Hematopoietic multipotent progenitor cell treated with erythropoietin and hydrocortisone succinate and interleukin-3 and kit ligand, for 8 days (in vitro differentiated cells): ENCODE measurements around the gene ESRP2.
A peak's percentile ranks its signal among the peaks of the same experiment; 100 is the strongest.

Experiments used
- DNase-seq: peaks from one replicate; pipeline ENCODE4 v3.0.0-alpha.2; 2015

The ESRP2 gene

DNA sequence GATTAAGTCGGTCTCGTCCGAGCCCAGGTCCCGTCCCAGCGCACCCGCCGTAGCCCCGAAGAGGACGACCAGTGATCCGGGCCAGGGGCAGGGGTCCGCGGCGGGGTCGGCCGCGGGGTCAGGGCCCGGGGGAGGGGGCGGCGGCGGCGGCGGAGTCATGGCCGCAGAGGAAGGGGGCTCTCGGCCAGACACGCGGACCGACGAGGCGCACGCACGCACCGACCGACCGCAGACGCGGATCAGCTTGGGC, at the start of gene ESRP2:
Gene ESRP2 (minus strand): TSS at position 241 of the 250 bp plus-strand sequence. CDS start 82 bp downstream, at position 159.
- DNase-seq: no peak

GRCh38 chr16:68285683-68286082, 49.8 kb upstream of the ESRP2 start:
- DNase-seq: no peak

- no peak for DNase-seq
Observed at GRCh38 chr16:68284847-68285246, 48.9 kb upstream of the ESRP2 start.

DNA sequence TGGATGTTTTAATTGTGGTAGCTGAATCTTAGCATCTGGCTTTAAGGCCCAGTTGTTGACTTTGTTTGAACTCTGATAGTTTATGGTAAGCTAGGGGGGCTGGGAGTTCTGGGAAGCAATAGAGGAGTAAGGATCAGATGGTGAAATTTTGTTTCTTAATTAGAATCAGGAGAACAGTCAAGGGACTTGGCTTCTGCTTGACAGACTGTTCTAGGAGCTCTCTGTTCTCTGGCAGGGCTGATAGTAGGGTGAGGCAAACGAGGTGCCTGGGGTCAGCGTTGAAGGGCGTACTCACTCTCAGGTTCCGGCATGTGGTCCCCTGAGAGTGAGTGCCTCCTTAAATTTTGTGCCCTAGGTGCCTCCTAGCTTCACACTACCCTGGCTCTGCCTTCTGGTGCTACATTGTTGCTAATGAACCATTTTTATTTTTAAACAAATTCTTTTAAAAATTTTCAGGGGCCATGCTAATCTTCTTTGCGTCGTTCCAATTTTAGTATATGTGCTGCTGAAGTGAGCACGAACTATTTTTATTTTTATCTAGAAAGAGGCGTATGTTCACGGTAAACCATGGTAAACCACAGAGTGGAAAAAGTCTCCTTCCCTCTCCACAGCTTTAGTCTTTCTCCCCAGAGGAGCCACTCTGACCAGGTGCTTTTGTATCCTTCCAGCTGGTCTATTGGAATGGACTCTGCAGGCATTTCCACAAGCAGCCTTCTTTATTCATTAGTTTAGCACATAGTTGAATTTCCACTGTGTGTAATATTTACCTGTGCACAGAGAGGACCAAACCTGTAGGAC, 48.1 kb upstream of the ESRP2 start:
- peak; percentile 23 for DNase-seq

DNA sequence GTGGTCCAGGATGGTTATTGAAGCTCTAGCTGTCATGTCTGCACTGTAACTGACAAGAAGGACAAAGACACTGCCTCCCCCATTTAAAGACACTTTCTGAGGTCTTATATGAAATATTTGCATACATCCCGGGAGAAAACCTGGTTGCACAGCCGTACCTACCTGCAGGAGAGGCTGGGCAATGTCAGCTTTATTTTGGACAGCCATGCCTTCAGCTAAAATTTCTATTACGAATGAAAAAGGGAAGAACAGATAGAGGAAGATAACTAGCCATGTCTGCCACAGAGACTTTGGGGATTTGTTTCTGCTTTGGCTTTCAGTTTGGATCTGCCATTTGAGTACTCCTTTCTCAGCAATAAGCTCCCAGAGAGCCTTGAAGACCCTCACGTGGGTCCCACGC, 47.4 kb upstream of the ESRP2 start:
- no peak for DNase-seq

DNA sequence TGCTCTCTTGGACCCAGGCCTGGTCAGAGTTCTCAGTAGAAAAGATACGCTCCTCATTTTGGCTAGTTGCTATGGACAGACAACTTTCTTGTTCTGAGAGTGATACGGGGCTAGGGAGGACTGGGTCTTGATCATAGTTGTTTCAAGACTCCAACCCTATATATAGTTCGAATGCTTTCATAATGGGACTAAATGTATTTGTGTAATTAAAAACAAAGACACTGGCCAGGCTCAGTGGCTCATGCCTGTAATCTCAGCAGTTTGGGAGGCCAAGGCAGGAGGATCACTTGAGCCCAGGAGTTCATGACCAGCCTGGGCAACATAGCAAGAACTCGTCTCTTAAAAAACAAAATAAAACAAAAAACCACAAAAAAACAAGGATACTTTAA, 46.1 kb upstream of the ESRP2 start:
- no peak for DNase-seq

DNA sequence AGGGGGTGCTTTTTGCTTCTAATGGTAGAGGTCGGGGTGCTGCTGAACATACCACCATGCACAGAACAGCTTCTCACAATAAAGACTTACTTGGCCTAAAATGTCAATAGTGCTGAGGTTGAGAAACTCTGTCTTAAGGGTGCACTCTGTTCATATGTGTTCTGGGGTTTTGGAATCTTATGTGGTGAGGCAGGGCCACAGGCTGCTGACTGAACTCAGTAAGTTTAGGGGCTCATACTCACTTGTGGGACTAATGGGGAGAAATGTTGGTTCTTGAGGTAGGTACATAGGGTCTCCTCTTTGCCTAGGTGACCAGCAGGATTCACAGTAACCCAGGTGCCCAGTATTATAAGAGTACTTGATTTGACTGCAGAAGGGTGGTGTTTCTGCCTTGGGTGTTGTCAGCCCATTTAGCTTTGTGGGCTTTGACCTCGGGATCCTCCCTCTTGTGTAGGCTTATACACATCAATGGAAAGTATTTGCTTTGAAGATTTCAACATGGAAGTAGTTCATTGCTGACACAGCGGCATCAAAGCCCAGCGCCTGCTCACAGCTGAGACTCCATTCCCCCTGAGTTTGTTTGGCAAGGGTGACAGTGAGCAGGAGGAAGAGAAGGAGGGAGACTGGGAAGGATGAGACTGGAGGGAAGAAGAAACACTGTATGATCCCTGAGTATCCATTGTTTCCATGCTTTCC, 45.6 kb upstream of the ESRP2 start:
- no peak for DNase-seq

- DNase-seq: no peak
Observed at GRCh38 chr16:68279726-68280558, 44.0 kb upstream of the ESRP2 start.

DNA sequence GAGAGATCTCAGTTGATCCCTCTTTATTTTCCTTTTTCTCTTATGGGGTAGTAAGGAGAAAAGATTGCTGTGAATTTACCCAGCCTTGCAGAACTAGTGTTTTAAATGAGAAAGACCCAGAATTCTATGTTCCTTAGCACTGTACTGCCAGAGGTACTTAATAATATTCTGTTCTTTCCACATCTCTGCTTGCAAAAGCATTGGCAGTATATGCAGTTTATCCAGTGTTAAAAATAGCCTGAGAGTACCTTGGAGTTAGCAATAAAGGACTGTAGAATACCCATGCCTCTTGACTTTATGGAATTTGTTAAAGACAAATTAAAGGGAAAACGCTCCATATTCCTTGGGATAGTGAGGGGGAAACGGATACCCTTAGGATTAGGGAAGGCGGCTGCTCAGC, 40.3 kb upstream of the ESRP2 start:
- DNase-seq: no peak

DNA sequence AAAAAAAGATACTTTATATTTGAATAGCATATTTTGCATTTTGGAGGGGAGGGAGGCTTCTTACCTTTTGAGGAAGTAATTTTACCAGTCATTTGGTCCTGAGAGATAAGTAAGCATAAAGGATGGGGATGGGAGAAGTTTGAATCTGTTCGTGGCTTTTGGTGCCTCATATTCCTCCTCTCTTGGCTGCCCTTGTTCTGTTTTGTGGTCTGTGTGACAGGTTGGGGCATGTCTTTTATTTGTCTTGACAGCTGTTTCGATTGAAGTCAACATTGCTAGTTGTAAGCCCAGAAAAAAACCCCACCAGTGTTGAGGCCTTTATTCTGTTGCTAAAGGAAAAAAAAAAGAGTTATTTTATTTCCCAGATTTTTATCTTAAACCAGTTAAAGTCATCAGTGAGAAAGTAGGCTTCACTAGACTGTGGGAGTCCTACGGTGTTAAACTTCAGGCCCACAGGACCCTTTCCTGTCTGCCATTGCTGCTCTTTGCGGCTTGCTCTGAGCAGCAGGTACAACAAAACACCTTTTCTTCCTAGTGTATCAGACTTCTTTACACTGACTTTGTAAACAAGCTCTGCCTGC, 39.8 kb upstream of the ESRP2 start:
- DNase-seq: peak; percentile 22

GRCh38 chr16:68274441-68274840, 38.5 kb upstream of the ESRP2 start:
- no peak for DNase-seq

DNA sequence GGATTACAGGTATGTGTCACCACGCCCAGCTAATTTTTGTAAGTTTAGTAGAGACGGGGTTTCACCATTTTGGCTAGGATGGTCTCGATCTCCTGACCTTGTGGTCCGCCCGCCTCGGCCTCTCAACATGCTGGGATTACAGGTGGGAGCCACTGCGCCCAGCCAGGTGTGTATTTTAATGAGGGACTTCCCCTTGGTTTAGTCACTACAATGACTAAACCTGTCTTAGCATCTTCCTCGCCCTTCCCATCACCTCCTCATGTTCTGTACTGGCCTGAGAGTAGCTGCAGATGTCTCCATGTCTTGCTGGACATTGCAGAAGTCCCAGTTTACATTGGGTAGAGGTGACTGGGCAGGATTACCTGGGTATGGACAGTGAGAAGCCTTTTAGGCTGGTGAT, 38.0 kb upstream of the ESRP2 start:
- no peak for DNase-seq

DNA sequence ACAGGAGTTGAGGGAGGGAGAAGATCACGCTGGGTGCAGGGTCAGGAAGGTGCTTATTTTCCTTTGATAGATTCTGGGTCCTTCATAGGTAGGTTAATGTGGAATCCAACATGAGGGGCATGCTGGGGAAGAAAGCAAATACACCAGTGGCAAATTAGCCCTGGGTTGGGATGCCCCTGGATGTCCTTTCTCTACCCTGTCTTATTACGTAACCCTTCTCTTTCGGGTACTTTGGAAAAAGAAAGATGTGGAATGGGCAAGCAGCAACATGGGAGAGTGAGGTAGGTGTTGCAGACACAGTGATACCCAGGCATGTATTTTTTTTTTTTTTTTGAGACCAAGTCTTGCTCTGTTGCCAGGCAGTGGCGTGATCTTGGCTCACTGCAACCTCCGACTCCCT, 37.5 kb upstream of the ESRP2 start:
- no peak for DNase-seq

- DNase-seq: peak; percentile 19
Observed at GRCh38 chr16:68272507-68273209, 36.7 kb upstream of the ESRP2 start.

- DNase-seq: no peak
Observed at GRCh38 chr16:68270353-68270752, 34.4 kb upstream of the ESRP2 start.

GRCh38 chr16:68269793-68270192, 33.9 kb upstream of the ESRP2 start:
- DNase-seq: no peak

GRCh38 chr16:68267612-68268405, 31.9 kb upstream of the ESRP2 start:
- DNase-seq: no peak

DNA sequence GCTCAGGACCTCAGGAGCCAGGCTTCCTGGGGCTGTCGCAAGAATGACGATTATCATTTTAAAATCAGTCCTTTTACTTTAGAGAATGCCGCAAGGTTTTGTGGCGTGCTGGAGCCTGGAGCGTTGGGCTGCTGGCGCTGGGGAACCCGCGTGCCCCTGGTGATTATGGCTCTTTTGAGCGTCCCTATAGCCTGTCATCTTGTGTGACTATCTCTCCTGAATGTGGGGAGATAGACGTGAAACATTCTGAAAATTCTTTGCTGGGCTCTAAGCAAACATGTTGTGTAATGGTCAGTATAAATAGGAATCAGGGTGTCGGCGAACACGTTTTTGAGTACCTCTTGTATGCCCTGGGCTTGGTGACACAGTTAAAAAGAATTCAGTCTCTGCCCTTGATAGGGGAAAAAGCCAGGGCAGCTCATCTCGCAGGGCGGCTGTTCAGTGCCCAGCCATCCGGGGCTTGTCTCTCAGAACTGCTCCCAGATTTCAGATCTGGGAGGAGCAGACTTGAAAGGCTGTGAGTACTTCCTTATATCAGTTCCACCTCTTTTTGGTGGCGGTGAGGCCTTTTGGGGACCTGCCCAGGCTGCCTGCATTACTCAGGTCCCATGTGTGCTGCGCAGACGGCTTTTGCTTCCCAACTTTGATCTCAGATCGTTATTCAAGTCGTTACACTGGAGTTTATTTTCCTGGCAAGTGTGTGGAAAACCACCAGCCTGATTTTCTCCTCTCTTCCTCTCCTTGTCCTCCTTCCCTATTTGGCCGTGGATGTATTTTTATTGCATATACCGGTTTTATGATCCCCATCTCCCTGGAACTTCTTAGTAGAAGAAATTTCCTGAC, 29.4 kb upstream of the ESRP2 start:
- peak; percentile 69 for DNase-seq

- peak; percentile 80 for DNase-seq
Observed at GRCh38 chr16:68264128-68265077, 28.5 kb upstream of the ESRP2 start, which contains the start of gene SLC7A6. SLC7A6 (plus strand) TSS chr16:68264526; CDS start chr16:68274727, 10,201 bp downstream.
